ENCODE measurements around the gene CNPY1. TPM values are rescaled to one million over a fixed set of nuclear protein-coding genes. Genes with fewer than 3 reads are reported as not detected.

Gene CNPY1
- total and polyA plus RNA-seq, 2 experiments from 2014 or later = not detected

DNA sequence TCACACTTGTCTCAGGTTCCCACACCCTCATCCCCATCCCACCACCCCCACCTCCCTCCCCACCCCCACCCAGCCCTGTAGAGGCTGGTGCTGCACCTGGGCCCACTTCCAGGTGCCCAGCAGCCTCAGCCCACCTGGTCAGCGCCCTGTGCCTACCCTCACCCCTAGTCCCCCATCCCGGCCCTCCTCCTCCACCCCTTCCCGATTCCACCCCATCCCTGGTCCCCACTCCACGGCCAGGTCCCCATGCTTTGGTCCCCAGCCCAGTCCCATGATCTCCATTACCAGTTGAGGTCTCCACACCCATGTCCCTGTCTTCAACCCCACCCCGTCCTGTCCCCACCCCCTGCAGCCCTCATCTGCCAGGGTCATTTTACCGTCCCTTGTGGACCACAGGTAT lies 24.6 kb upstream of the CNPY1 start:
- Histone ChIP-seq H3K27me3 (peaks cover 7% of the 10 kb centered on the region), H3K9me2 (replicated peaks; ENCODE audit: insufficient read depth) (no peaks in the 10 kb centered on the region), H2AFZ (no peak overlapping the region), H3K4me1 (ENCODE audit: insufficient read depth) (no peaks in the 10 kb centered on the region), H4K20me1 (ENCODE audit: insufficient read depth, poor library complexity, severe bottlenecking) (no peaks in the 10 kb centered on the region), H3K4me3 (no peak overlapping the region), H3K79me2 (no peaks in the 10 kb centered on the region), H3K27ac (no peak overlapping the region), H3K4me2 (no peak overlapping the region), H3K9me3 (ENCODE audit: low read depth) (no peaks in the 10 kb centered on the region), H3K36me3 (replicated peaks; ENCODE audit: insufficient read depth, low read depth) (no peaks in the 10 kb centered on the region)
- TF ChIP-seq EZH2 (IDR thresholded peaks at IDR 0.05; ENCODE audit: borderline replicate concordance) (no peak), EZH2phosphoT487 (IDR thresholded peaks at IDR 0.05; ENCODE audit: low read depth, severe bottlenecking, unreplicated experiment) (no peak)
- TF ChIP-seq, protein P1, sequence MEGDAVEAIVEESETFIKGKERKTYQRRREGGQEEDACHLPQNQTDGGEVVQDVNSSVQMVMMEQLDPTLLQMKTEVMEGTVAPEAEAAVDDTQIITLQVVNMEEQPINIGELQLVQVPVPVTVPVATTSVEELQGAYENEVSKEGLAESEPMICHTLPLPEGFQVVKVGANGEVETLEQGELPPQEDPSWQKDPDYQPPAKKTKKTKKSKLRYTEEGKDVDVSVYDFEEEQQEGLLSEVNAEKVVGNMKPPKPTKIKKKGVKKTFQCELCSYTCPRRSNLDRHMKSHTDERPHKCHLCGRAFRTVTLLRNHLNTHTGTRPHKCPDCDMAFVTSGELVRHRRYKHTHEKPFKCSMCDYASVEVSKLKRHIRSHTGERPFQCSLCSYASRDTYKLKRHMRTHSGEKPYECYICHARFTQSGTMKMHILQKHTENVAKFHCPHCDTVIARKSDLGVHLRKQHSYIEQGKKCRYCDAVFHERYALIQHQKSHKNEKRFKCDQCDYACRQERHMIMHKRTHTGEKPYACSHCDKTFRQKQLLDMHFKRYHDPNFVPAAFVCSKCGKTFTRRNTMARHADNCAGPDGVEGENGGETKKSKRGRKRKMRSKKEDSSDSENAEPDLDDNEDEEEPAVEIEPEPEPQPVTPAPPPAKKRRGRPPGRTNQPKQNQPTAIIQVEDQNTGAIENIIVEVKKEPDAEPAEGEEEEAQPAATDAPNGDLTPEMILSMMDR (IDR thresholded peaks at IDR 0.05; ENCODE audit: poor library complexity) = no peak
- no peak for DNase-seq (ENCODE audit: low spot score)
- 56% methylated on average over 1 of the region's 6 CpGs for WGBS (ENCODE audit: low lambda C conversion rate, missing lambda C conversion rate)

DNA sequence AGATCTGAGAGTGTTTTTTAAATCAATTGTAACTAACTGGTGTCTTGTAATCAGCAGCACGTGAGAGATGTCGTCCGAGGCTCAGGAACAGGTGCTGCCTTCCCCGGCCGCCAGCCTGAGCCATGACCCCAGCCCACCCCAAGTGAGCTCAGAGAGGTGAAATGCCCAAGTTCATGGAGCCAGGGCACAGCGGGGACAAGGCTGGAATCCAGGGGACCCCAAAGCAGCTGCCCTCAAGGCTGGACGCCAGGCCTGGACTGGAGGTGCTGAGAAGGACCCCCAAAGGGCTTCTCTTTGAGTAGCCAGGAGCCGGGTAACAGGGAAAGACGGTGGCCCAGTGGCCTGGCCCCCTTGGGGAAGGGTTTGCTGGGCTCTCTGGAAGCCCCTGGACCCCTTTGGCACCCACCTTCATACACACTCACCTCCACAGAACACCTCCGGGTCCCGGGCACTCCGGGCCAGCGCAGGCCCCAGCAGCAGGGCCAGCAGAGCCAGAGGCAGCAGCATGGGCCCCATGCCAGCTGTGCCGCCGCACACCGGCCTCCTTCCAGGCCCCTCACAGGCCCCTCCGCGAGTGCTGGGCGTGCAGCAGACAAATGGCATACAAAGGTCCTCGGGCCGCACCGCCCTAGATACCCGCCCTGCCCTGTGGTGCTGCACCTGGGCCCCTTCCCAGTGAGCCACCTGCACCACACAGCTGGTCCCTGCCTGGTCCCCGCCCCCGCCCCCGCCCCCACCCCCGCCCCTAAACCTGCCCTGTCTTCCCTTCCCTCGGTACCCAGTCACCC lies 24.0 kb upstream of the CNPY1 start:
- Histone ChIP-seq H3K27me3 (peaks cover 7% of the 10 kb centered on the region), H3K4me2 (no peak overlapping the region), H3K9me2 (replicated peaks; ENCODE audit: insufficient read depth) (no peaks in the 10 kb centered on the region), H3K4me1 (ENCODE audit: insufficient read depth) (no peaks in the 10 kb centered on the region), H3K36me3 (replicated peaks; ENCODE audit: insufficient read depth, low read depth) (no peaks in the 10 kb centered on the region), H3K27ac (no peak overlapping the region), H3K79me2 (no peaks in the 10 kb centered on the region), H4K20me1 (ENCODE audit: insufficient read depth, poor library complexity, severe bottlenecking) (no peaks in the 10 kb centered on the region), H2AFZ (no peak overlapping the region), H3K4me3 (no peak overlapping the region), H3K9me3 (ENCODE audit: low read depth) (no peaks in the 10 kb centered on the region)
- no peak for DNase-seq (ENCODE audit: low spot score)
- TF ChIP-seq EZH2 (IDR thresholded peaks at IDR 0.05; ENCODE audit: borderline replicate concordance) (no peak), EZH2phosphoT487 (IDR thresholded peaks at IDR 0.05; ENCODE audit: low read depth, severe bottlenecking, unreplicated experiment) (no peak)
- TF ChIP-seq, protein P1 (IDR thresholded peaks at IDR 0.05; ENCODE audit: poor library complexity) = no peak
- 89% methylated on average over 22 of the region's 28 CpGs for WGBS (ENCODE audit: low lambda C conversion rate, missing lambda C conversion rate)

DNA sequence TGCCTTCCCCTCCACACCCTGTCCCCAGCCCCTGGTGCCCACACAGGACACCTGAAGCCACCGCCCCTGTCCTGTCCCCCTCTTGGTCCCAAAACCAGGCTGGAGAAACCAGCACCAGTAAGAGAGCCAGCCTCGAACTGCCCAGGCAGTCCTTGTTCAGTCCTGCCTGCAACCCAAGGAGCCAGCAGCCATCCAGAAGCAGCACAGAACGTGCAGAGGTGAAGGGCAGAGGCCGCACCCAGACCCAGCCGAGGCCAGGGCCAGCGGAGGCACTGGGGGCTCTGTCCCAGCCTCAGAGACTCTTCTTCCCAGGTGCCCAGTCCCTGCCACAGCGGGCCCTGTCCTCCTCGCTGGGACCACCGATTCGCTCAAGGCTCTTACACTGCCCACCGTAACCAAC lies 23.3 kb upstream of the CNPY1 start:
- no peak for DNase-seq (ENCODE audit: low spot score)
- Histone ChIP-seq H3K27ac (no peak overlapping the region), H4K20me1 (ENCODE audit: insufficient read depth, poor library complexity, severe bottlenecking) (no peaks in the 10 kb centered on the region), H3K9me2 (replicated peaks; ENCODE audit: insufficient read depth) (no peaks in the 10 kb centered on the region), H3K9me3 (ENCODE audit: low read depth) (no peaks in the 10 kb centered on the region), H3K36me3 (replicated peaks; ENCODE audit: insufficient read depth, low read depth) (no peaks in the 10 kb centered on the region), H3K4me2 (no peak overlapping the region), H3K4me3 (no peak overlapping the region), H3K4me1 (ENCODE audit: insufficient read depth) (no peaks in the 10 kb centered on the region), H2AFZ (no peak overlapping the region), H3K27me3 (peaks cover 7% of the 10 kb centered on the region), H3K79me2 (no peaks in the 10 kb centered on the region)
- WGBS (ENCODE audit: low lambda C conversion rate, missing lambda C conversion rate) = 93% methylated on average over 11 of the region's 11 CpGs
- TF ChIP-seq EZH2 (IDR thresholded peaks at IDR 0.05; ENCODE audit: borderline replicate concordance) (no peak), EZH2phosphoT487 (IDR thresholded peaks at IDR 0.05; ENCODE audit: low read depth, severe bottlenecking, unreplicated experiment) (no peak)
- TF ChIP-seq, protein P1 (IDR thresholded peaks at IDR 0.05; ENCODE audit: poor library complexity) = no peak

All from hepatocyte (in vitro differentiated cells).